ENCODE results near the gene TMEM61. TPM values are rescaled to one million over a fixed set of nuclear protein-coding genes. Genes with fewer than 3 reads are reported as not detected.

The TMEM61 gene
- total RNA-seq, 1 experiment from 2014 or later = not detected

DNA sequence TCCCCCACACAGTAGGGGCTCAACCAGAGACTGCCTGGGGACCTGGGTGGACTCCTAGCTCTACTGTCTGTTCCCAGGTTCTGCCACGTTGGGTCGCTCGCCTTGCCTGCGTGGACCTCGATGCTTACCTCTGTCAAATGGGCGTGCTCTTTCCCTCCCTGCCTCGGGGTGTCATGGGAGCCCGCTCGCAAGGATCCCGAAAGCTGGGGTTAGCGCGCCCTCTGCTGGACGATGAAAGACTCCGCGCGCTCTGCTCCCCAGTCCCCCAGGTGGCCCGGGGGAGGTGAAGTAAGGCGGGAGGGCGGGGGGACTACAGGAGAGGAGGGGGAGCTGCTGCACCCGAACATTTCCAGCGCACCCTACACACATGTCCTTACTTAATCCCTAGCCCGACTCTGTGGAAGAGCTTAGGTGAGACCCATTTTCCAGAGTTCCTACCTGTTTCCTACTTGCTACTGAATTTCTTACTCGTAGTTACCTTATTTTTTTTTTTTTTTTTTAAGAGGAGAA is 16.0 kb downstream of the TMEM61 start:
- DNase-seq (ENCODE audit: low spot score) = peak; percentile 74
- in situ Hi-C loops (cut with HindIII; ENCODE audit: low sequenced_read_pairs) = no loop called here

DNA sequence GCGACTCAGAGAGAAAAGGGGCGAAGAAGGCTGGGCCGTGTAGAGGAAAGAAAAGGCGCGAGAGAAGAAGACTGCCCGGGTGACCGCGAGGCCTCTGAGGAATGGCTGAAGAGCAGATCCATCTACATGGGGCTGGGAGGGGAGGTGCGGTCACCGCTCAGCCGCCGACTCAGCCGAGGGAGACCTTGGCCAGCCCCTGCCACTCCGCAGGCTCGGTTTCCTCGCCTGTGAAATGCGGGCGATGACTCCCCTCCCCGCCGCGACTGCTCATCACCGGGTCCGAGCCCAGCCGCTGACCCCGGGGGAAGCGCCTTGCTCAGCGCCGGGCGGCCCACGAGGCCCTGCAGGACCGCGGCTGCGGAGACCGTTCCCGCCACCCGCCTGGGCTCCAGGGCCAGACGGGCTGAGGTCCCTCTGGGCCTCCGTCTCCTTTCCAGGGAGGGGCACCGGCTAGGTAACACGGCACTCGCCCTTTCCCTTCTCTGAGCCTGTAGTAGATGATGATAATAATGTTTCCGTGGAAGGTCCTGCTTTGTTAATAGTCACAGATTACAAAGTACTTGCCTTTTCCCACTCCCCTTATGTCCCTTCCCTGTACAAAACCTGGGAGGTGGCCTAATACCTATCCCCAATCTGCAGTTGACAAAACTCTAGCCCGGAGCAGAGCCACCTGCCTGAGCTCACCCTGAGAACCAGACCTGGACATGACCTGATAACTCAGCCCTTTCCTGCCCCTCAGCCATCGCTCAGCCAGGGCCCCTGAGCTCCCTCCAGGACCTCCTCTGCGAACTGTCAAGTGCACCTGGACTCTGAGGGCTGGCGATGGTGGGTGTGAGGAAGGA is 16.7 kb downstream of the TMEM61 start:
- DNase-seq (ENCODE audit: low spot score) = no peak
- in situ Hi-C loops (cut with HindIII; ENCODE audit: low sequenced_read_pairs) = no loop called here

DNA sequence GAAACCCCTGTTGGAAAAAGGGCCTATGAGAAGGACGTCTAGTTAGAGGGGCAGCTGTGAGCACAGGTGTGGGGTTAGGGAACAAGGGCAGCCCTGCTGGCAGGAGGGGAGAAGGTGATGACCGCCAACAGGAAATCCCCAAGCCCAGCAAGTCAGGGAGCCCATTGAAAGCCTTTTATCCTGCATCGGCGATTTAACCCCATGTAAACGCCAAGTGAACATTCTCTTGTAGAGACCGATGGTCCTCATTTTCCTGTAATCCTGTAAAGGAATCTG is 17.2 kb downstream of the TMEM61 start:
- no peak for DNase-seq (ENCODE audit: low spot score)
- in situ Hi-C loops (cut with HindIII; ENCODE audit: low sequenced_read_pairs) = no loop called here

DNA sequence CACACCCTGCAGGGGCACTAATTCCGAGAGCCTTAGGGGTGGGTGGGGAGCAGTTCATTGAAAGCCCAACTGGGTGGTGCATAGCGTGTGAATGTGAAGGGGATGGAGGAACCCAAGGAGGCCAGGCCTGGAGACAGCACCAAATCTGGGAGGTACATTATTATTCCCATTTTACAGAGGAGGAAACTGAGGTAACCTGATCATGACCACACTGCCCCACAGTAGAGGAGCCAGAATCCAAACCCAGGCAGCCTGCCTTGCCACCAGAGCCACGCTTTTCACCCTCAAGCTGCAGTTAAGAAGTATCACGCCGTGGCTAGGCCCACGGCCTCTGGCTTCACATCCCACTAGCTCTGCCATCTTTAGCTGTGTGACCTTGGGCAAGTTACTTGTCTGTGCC is 17.7 kb downstream of the TMEM61 start:
- in situ Hi-C loops (cut with HindIII; ENCODE audit: low sequenced_read_pairs) = no loop called here
- no peak for DNase-seq (ENCODE audit: low spot score)

DNA sequence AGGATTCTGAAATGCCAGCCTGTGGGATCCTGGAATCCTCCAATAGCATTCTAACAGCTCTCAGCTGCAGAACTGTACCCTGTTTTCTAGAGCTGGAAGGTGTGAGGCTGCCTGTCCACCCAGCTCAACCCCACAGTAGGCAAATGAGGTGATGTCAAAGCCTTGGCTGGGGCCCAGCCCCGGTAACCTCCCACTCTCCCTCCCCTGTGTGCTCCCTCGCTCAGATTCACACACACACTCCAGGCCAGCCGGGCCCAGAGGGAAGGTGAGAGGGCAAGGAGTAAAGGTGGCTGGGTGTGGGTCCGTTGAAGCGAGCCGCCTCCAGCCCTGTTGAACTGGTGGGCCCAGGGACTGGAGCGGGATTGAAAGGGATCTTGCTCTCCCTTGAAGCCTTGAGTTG is 18.2 kb downstream of the TMEM61 start, which contains the start of gene BSND:
BSND (plus strand) TSS at position 257 of the 400 bp plus-strand sequence. CDS start 254 bp downstream, outside the sequence.
- in situ Hi-C loops (cut with HindIII; ENCODE audit: low sequenced_read_pairs) = no loop called here
- DNase-seq (ENCODE audit: low spot score) = no peak

DNA sequence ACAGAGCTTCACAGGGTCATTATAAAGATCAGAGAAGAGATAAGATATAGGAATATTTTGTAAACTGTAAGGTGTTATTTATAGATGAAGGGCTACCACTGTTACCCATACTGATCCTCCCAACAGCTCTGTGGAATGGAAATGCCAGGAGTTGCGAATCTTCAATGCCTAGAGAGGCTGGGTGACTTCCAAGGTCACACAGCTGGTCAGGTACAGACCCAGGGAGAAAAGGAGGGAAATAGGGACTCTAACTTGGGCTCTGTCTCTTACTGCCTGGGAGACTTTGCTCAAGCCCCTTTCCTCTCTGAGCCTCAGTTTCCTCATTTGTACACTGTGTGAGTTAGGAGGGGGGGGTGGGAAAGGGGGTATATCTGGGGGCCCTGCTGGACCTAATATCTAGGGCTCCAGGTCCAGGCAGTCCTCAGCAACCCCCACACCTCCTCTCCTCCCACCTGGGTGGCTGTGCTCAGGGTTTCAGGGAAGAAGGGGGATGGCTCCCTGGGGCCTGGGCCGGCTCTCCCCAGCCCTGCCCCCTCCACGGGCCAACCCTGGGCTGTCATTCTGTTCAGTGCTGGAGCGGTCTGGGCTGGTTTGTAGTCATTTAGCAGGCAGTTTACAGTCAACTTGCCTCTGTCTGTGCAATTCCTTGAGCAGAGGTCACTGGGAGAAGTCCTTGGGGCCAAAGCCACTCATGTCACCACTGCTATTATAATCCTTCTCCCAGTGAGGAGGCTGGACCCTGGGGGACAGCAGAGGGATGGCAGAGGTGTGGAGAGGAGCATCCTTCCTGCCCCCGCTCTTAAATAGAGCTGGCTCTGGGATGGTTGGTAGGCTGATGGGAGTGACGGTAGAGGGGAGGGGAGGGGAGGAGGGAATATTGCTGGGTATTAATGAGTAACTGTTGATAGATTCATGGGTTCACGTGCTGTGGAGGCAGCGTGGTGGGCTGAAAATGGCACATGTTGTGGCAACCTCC is 20.0 kb downstream of the TMEM61 start:
- no peak for DNase-seq (ENCODE audit: low spot score)

DNA sequence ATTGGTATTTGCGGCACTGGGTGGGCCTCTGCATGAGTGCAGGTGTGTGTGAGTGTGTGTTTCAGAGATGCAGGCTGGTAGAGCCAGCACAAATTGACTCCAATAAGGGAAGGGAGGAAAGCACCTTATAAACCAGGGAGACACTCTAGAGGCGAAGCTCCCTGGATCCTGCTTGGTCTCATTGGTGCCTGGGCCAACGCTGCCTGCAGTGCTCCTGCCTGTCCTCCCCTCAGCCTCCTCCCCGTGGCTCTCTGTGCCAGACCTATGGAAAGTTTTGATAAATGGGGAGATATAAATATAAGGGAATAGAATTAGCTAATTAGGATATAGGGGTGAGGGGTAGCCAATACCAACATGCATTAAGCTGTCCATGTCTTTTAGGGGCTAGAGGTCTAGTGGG is 20.9 kb downstream of the TMEM61 start:
- in situ Hi-C loops (cut with HindIII; ENCODE audit: low sequenced_read_pairs) = no loop called here
- DNase-seq (ENCODE audit: low spot score) = no peak

More for the DNA sequence above, 20.0 kb downstream of the TMEM61 start:
- in situ Hi-C loops (cut with HindIII; ENCODE audit: low sequenced_read_pairs) = no loop called here

DNA sequence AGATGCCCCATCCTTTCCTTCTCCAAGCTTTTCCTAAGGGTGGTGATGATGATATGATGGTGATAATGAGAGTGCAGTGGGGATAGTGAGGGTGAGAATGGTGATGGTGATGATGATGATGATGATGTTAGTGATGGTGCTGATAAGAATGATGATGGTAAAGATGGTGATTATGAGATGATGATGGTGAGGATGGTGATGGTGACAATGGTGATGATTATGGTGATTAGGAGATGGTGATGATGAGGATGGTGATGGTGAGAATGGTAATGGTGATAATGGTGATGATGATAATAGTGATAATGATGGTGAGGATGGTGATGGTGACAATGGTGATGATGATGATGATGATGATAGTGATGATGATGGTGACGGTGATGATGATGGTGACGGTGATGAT is 22.3 kb downstream of the TMEM61 start:
- no peak for DNase-seq (ENCODE audit: low spot score)
- in situ Hi-C loops (cut with HindIII; ENCODE audit: low sequenced_read_pairs) = no loop called here

DNA sequence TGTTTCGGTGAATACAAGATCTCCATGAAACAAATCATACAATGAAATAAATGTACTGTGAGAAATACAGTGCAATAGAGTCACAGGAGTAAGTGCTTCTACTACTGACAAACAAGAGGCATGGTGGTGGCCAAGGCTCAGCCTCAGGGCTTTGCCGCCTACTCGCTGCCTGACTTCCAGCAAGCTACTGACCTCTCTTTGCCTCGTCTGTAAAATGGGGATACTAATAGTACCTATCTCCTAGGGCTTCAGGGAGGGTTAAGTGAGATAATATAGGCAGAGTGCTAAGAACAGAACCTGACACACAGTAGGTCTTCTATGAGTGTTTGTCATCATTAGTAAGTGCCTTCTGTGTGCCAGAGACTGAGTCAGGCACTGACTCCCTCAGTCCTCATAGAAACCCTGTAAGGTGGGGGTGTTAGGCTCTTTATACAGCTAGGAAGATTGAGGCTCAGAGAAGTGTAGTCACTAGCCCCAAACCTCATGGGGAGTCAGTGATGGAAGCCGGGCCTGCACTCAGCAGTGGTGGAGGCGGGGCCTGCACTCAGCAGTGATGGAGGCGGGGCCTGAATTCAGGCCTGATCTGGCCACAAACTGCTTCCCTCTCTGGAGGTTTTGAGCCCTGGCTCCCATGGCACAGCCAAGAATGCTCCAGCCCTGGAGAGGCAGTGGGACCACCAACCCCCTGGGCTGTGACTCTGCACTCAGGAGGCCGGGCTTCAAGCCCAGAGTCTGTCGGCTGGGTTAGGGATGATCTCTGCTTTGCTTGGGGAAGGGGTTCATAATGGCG is 25.1 kb downstream of the TMEM61 start:
- DNase-seq (ENCODE audit: low spot score) = no peak
- in situ Hi-C loops (cut with HindIII; ENCODE audit: low sequenced_read_pairs) = no loop called here

DNA sequence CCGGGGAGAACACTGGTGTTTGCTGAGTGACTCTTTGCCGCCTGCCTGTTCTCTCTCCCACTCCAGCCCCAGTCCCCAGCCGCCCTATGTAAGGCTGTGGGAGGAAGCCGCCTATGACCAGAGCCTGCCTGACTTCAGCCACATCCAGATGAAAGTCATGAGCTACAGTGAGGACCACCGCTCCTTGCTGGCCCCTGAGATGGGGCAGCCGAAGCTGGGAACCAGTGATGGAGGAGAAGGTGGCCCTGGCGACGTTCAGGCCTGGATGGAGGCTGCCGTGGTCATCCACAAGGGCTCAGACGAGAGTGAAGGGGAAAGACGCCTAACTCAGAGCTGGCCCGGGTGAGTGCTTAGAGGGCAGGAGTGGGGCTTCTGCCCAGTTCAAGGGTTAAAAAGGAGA is 26.5 kb downstream of the TMEM61 start:
- in situ Hi-C loops (cut with HindIII; ENCODE audit: low sequenced_read_pairs) = no loop called here
- no peak for DNase-seq (ENCODE audit: low spot score)

DNA sequence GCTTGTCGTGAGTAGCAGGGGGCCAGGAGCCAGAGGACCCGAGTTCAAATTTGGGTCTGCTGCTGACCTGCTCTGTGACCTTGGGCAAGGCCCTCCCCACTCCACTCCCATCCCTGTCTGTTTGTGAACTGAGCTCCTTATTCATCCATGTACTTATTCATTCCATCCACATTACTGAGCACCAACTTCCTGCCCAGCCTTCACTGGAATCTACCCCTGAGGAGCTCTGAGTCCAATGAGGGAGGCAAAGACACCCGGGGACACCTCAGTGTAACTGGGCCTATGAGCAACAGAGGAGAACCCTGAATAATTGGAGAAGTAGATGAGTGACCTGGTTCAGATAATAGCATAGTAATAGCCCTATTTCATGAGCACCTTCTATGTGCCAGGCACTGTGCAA is 27.2 kb downstream of the TMEM61 start:
- in situ Hi-C loops (cut with HindIII; ENCODE audit: low sequenced_read_pairs) = no loop called here
- DNase-seq (ENCODE audit: low spot score) = no peak

DNA sequence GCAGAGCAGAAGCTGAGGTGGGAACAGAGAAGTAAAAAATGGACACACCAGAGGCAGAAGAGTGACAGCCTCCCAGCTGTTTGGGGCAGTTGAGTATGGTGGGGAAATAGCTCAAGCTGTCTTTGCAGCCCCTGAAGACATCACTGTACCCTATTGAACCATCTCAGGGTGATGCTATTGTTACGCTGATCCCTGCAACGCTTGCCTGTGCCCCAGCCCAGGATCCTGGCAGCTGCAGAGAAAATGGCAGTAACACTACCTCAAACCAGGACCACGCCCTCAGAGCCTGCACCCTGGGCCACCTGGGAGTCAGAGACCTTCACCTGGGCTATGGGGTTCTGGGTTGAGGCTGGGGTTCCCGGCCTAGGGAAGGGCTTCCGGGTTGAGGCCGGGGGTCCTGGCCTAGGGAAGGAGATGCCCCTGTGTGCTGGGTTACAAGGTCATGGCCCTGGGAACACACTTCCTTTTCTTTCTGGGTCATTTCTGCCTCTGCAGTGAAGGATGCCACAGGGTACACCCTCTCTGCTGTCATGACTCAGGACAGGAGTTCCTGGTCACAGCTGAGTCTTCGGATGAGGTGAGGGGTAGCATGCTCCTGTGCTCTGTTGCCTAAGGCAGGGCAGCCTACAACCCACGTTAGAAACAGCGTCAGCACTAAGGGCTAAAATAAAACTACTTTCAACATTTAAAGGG is 29.9 kb downstream of the TMEM61 start:
- in situ Hi-C loops (cut with HindIII; ENCODE audit: low sequenced_read_pairs) = no loop called here
- DNase-seq (ENCODE audit: low spot score) = no peak

DNA sequence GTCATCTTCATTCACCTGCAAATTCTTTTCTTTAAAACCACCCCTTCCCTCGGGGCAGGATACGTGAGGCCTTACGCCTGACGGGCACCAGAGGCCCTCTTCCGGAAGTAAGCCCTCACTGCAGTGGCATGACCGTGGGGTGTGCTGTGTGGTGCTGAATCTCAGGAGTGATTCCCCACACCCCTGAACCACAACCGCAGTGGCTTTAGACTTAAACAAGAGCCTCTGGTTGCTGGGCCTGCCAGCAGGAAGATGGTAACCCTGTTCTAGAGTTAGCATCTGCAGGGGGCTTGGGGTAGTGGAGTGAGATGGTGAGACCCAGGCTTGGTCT is 30.4 kb downstream of the TMEM61 start:
- in situ Hi-C loops (cut with HindIII; ENCODE audit: low sequenced_read_pairs) = no loop called here
- no peak for DNase-seq (ENCODE audit: low spot score)

DNA sequence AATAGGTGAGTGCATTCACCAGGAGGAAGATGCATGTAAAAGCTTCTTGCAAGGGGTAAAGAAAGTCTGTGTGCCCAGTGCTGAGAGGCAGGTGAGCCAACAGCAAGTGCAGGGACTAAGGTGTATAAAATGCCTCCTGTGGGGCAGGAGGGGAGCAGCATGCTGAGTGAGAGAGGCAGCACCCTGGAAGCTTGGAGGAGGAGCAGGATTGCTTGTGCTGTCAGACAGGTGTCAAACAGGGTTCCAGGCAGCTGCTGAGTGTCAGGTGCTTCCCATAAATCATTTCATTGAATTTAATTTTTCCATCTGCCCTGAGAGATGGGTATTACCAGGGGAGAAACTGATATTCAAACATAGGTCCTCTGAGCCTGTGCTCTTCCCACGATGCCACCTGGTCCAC is 32.2 kb downstream of the TMEM61 start:
- in situ Hi-C loops (cut with HindIII; ENCODE audit: low sequenced_read_pairs) = no loop called here
- no peak for DNase-seq (ENCODE audit: low spot score)

DNA sequence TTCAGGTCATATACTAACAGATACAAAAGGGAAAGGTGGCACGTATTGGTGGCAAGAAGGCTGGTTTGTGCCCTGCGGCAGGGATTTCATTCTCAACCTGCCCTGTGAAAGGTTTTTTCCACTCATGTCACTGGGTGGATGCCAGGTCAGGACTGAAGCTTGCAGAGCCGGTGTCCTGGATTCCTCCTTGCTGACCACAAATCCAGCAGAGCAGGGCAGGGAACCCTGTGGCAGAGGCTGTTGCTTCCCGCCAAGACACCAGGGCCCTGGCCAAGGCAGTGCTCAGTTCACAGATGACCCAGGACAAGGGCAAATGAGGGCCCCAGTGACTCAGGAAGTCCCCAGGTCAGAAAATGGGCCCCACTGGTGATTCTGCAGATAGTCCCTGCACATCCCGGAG is 34.7 kb downstream of the TMEM61 start:
- in situ Hi-C loops (cut with HindIII; ENCODE audit: low sequenced_read_pairs) = no loop called here
- peak; percentile 94 for DNase-seq (ENCODE audit: low spot score)

DNA sequence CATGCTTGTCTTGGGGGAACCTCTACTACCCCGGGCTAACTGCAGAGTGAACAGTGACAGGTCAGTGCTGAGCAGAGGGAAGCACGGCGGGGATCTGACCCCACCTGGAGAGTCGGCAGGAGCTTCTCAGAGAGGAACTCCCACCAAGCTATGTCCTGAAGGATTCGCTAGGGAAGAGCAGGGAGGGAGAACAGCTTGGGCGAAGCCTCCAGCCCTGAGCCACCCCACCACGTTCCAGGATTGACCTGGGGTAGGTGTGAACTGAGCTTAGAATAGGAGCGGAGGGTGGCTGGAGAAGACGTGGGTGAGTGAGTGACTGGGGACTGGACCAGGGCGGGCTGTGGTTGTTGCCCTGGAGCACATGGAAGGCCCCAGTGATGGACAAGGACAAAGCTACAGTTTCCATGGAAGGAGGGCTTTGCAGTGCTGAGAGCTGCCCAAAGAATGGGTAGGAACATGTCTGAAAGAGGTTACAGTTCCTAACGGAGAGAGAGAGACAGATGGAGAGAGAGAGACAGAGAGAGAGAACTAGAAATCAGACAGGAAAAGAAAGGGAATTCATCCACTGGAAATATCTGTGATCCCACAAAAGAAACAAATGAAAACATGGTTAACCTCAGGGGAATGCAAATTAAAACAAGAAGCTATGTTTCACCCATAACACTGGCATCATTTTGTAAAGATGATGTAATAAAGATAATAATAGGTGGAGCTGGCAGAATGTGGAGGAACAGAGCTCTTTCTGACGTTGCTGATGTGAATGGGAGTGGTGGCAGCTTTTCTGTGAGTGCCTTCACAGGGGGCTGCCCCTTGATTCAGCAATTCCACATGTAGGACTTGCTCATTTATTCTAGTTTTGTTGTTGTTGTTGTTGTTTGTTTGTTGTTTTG is 35.5 kb downstream of the TMEM61 start:
- peak; percentile 22 for DNase-seq (ENCODE audit: low spot score)
- in situ Hi-C loops (cut with HindIII; ENCODE audit: low sequenced_read_pairs) = no loop called here

DNA sequence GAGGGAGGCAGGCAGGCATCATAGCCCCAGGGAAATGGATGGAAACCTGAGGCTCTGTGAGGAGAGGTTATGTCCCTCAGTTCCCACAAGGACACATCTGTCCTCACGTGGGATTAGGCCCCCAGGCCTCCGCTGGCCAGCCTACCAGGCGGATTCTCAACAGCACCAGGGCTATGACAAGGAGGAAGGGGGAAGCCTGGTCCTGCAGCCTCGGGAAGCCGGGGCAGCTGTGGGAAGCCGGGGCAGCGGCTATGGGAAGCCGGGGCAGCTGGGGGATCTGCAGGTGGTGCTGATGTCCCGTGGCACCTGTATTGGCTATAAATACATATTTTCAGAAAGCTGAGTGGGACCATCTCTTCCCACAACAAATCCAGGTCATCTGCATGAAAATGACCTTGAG is 38.0 kb downstream of the TMEM61 start:
- in situ Hi-C loops (cut with HindIII; ENCODE audit: low sequenced_read_pairs) = no loop called here

DNA sequence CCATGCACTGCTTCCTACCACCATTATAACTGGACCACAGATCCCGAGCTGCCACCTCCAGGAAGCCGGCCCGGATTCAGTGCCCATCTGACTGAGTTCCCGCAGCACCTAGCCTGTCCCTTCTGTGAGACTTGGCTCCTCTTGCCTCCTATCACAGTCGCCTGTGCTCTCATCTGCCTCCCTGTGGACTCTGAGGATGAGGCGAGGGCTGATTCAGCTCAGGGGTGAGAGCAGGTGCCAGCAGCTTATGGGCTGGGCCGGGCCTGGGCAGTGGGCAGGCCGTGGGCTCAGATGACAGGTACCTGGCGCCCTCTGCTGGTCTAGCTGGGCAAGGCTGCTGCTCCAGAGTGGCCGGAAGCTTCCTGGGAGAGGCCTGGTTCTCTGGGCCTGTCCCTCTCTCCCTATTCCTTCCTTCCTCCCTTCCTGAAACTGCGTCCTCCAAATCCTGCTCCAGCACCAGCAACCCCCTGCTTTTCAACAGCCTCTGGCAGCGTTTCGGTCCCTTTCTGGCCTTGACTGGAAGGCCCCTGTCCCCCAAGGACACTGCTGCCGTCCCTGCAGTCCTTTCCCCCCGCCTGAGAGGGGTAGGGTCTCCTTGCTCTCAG is 41.6 kb downstream of the TMEM61 start:
- peak; percentile 90 for DNase-seq (ENCODE audit: low spot score)
- in situ Hi-C loops (cut with HindIII; ENCODE audit: low sequenced_read_pairs) = no loop called here

More for the DNA sequence above, 38.0 kb downstream of the TMEM61 start:
- DNase-seq (ENCODE audit: low spot score) = no peak
